ENCODE measurements around the gene RRM2. TPM values are rescaled to one million over a fixed set of nuclear protein-coding genes. Genes with fewer than 3 reads are reported as not detected.

Gene RRM2
- total RNA-seq, 1 experiment from 2014 or later, result 330 TPM

- no peaks in the 10 kb centered on the region for H4K20me1 ChIP-seq (ENCODE audit: insufficient read depth)
- H3K4me3 ChIP-seq (replicated peaks in 1 of 2; ENCODE audit: low read depth in 1 of 2, low read length in 2 of 2), result no peak overlapping the region
- CTCF ChIA-PET, result no interaction called here
- intact Hi-C loops (cut with micrococcal nuclease), result no loop called here
- TF ChIP-seq REST (IDR thresholded peaks at IDR 0.05; ENCODE audit: low read depth) (no peak), EGR1 (IDR thresholded peaks at IDR 0.05; ENCODE audit: low read depth) (no peak), CEBPB (IDR thresholded peaks at IDR 0.05; ENCODE audit: low read depth) (no peak), YY1 (IDR thresholded peaks at IDR 0.05; ENCODE audit: extremely low read depth, insufficient replicate concordance, low read depth, low read length) (no peak), EZH2phosphoT487 (IDR thresholded peaks at IDR 0.05; ENCODE audit: borderline replicate concordance) (no peak), POLR2AphosphoS5 (IDR thresholded peaks at IDR 0.05; ENCODE audit: low read depth, low read length) (no peak), ZNF274 (IDR thresholded peaks at IDR 0.05; ENCODE audit: low read depth, low read length) (no peak), TCF7L2 (IDR thresholded peaks at IDR 0.05; ENCODE audit: borderline replicate concordance, extremely low read depth, insufficient read depth, insufficient read length) (no peak), ZFX (IDR thresholded peaks at IDR 0.05) (no peak), CBX3 (IDR thresholded peaks at IDR 0.05; ENCODE audit: low read depth) (no peak), ATF3 (IDR thresholded peaks at IDR 0.05) (no peak), EZH2 (IDR thresholded peaks at IDR 0.05) (no peak)
- H3K4me2 ChIP-seq (ENCODE audit: low read length), result no peak overlapping the region
- no TSS peak for BruUV-seq (replicated peaks)
- H3K79me2 ChIP-seq (ENCODE audit: insufficient read depth, low read length), result no peaks in the 10 kb centered on the region; the same call in 1 of the 2 replicates
- no peak overlapping the region for H3K27ac ChIP-seq (ENCODE audit: low read depth, low read length)
- peaks cover 0 to 11% of the 10 kb centered on the region in 2 experiments; a peak in 1 of 4 replicates for H3K4me1 ChIP-seq (ENCODE audit: control insufficient read depth in 1 of 2, insufficient read depth in 2 of 2, low read length in 2 of 2)
- no peaks in the 10 kb centered on the region for H3K27me3 ChIP-seq (ENCODE audit: insufficient read depth, low read length)
- H3K9ac ChIP-seq (ENCODE audit: low read length), result no peak overlapping the region
- no peak for ATAC-seq
- H3K9me2 ChIP-seq (ENCODE audit: insufficient read depth), result no peaks in the 10 kb centered on the region
- no peak for DNase-seq (ENCODE audit: low read depth, low spot score)
- POLR2A ChIA-PET, result no interaction called here
- H2AFZ ChIP-seq (ENCODE audit: low read depth, low read length, poor library complexity, severe bottlenecking), result no peak overlapping the region
- RAD21 ChIA-PET (ENCODE audit: low non-redundant PET in 1 of 2, low total read pairs in 2 of 2, uncharacterized antibody in 2 of 2, unreplicated experiment in 2 of 2), result no interaction called here
- H3K36me3 ChIP-seq (ENCODE audit: control insufficient read depth in 1 of 2, insufficient read depth in 2 of 2, low read length in 2 of 2), result no peaks in the 10 kb centered on the region; a peak in 3 of 4 replicates
- H3K9me3 ChIP-seq (ENCODE audit: control insufficient read depth in 1 of 2, insufficient read depth in 1 of 2, low read depth in 1 of 2, low read length in 2 of 2), result no peaks in the 10 kb centered on the region
These were observed 27.1 kb downstream of the RRM2 start for GRCh38 chr2:10149635-10150034.

Data from HCT116 (cell line).